H1 (cell line): Measurements from ENCODE around the gene AUH. TPM values are rescaled to one million over a fixed set of nuclear protein-coding genes. Genes with fewer than 3 reads are reported as not detected.

ENCODE experiments used
- CTCF ChIA-PET: fragments of 300-600 bp; sonication (Branson Sonifier 250); formaldehyde crosslinking; loops from one replicate; lab custom pipeline; 2021; ENCODE audit not compliant: partially characterized antibody; lab: Charles Lee
- POLR2A ChIA-PET: fragments of 300-600 bp; sonication (Branson Sonifier 250); formaldehyde crosslinking; loops from one replicate; lab custom pipeline; 2021; ENCODE audit warnings: inconsistent platforms; ENCODE audit not compliant: partially characterized antibody; lab: Charles Lee
- DNase-seq, 2 experiments: peaks; one replicate each; pipeline versions ENCODE4 v3.0.0 to v3.0.0-alpha.2; 2010 to 2022; ENCODE audit warnings: low spot score in 2 of 2, low read depth in 1 of 2, mixed read lengths in 1 of 2
- FAIRE-seq: peaks from 2 replicates; lab custom pipeline; 2011; peaks lifted over from hg19 to GRCh38; lab: Jason Lieb, UNC
- H2AFZ ChIP-seq: 2 replicates; pipeline ENCODE4 v1.8.1; 2012; ENCODE audit warnings: low read length, inconsistent platforms
- H2AK5ac ChIP-seq: 2 replicates; pipeline ENCODE4 v1.6.1; 2013; ENCODE audit warnings: low read depth, low read length
- H2BK120ac ChIP-seq: replicated peaks from 2 replicates; pipeline ENCODE3; 2013; ENCODE audit warnings: low read depth, low read length, inconsistent platforms
- H2BK12ac ChIP-seq: 2 replicates; pipeline ENCODE4 v1.6.1; 2013; ENCODE audit warnings: low read depth, low read length
- H2BK15ac ChIP-seq: 2 replicates; pipeline ENCODE4 v1.6.1; 2013; ENCODE audit warnings: low read length
- H2BK20ac ChIP-seq: 2 replicates; pipeline ENCODE4 v1.6.1; 2013; ENCODE audit warnings: low read length
- H2BK5ac ChIP-seq: 2 replicates; pipeline ENCODE4 v1.6.1; 2013; ENCODE audit warnings: low read depth, low read length
- H3K14ac ChIP-seq: 2 replicates; pipeline ENCODE4 v1.6.1; 2013; ENCODE audit warnings: inconsistent platforms; ENCODE audit not compliant: insufficient read length
- H3K18ac ChIP-seq: 2 replicates; pipeline ENCODE4 v1.6.1; 2013; ENCODE audit warnings: low read length; ENCODE audit errors: extremely low read depth
- H3K23ac ChIP-seq: 2 replicates; pipeline ENCODE4 v1.6.1; 2013; ENCODE audit warnings: inconsistent platforms; ENCODE audit not compliant: insufficient read length
- H3K23me2 ChIP-seq: 2 replicates; pipeline ENCODE4 v1.6.1; 2013; ENCODE audit warnings: low read depth, low read length
- H3K27ac ChIP-seq: 2 replicates; pipeline ENCODE4 v1.6.1; 2011; ENCODE audit warnings: low read depth, low read length, inconsistent platforms
- H3K27me3 ChIP-seq, 4 experiments: replicated peaks in 1 of 4; 1 replicate in 1 of 4; 2 replicates in 3 of 4; pipeline versions ENCODE4 v1.6.1 to v1.8.1; 2011 to 2013; ENCODE audit warnings: low read length in 3 of 4, mild to moderate bottlenecking in 3 of 4, inconsistent platforms in 2 of 4, mixed read lengths in 2 of 4, moderate library complexity in 1 of 4; ENCODE audit not compliant: control insufficient read depth in 3 of 4, insufficient read depth in 3 of 4; ENCODE audit errors: extremely low read depth in 1 of 4
- H3K36me3 ChIP-seq, 4 experiments: 2 replicates each; pipeline versions ENCODE4 v1.6.1 to v1.8.1; 2011 to 2013; ENCODE audit warnings: mild to moderate bottlenecking in 4 of 4, low read length in 3 of 4, moderate library complexity in 2 of 4, control low read depth in 1 of 4, inconsistent platforms in 1 of 4; ENCODE audit not compliant: insufficient read depth in 4 of 4, control insufficient read depth in 2 of 4
- H3K4ac ChIP-seq: replicated peaks from 2 replicates; pipeline ENCODE3; 2013; ENCODE audit warnings: low read length, low read depth, mixed read lengths, inconsistent platforms; ENCODE audit not compliant: insufficient read length
- H3K4me1 ChIP-seq, 4 experiments: replicated peaks in 1 of 4; 1 replicate in 1 of 4; 2 replicates in 3 of 4; pipeline versions ENCODE4 v1.6.1 to v1.8.1; 2011 to 2013; ENCODE audit warnings: low read length in 3 of 4, inconsistent platforms in 2 of 4, mixed read lengths in 1 of 4; ENCODE audit not compliant: insufficient read depth in 4 of 4, control insufficient read depth in 3 of 4
- H3K4me2 ChIP-seq, 2 experiments: 2 replicates each; pipeline versions ENCODE4 v1.6.1 to v1.8.1; 2011 to 2013; ENCODE audit warnings: low read depth in 2 of 2, low read length in 2 of 2, control low read depth in 1 of 2, inconsistent platforms in 1 of 2, mild to moderate bottlenecking in 1 of 2; ENCODE audit not compliant: insufficient read depth in 1 of 2
- H3K4me3 ChIP-seq, 4 experiments: fragments of 200-600, 300-600 bp in 1 of 4; sonication (generic), shearing (Covaris generic), sonication (Bioruptor Twin) in 1 of 4; 2 replicates each; pipeline versions ENCODE4 v1.5.1 to v1.8.1; 2011 to 2016; ENCODE audit warnings: low read length in 4 of 4, low read depth in 3 of 4, control low read depth in 2 of 4, inconsistent platforms in 2 of 4, mild to moderate bottlenecking in 2 of 4, mixed read lengths in 1 of 4, moderate library complexity in 1 of 4; ENCODE audit not compliant: insufficient read depth in 2 of 4; ENCODE audit errors: extremely low read depth in 1 of 4
- H3K56ac ChIP-seq: replicated peaks from 2 replicates; pipeline ENCODE3; 2013; ENCODE audit warnings: low read depth, mild to moderate bottlenecking, mixed read lengths, low read length, inconsistent platforms; ENCODE audit not compliant: insufficient read length
- H3K79me1 ChIP-seq: 2 replicates; pipeline ENCODE4 v1.6.1; 2013; ENCODE audit warnings: low read depth, low read length, control low read depth
- H3K79me2 ChIP-seq, 2 experiments: 2 replicates each; pipeline versions ENCODE4 v1.6.1 to v1.8.1; 2012 to 2013; ENCODE audit warnings: low read length in 2 of 2, mild to moderate bottlenecking in 2 of 2, inconsistent platforms in 1 of 2; ENCODE audit not compliant: insufficient read depth in 2 of 2, control insufficient read depth in 1 of 2
- H3K9ac ChIP-seq, 4 experiments: replicated peaks in 1 of 4; 1 replicate in 1 of 4; 2 replicates in 3 of 4; pipeline versions ENCODE4 v1.6.1 to v1.8.1; 2011 to 2013; ENCODE audit warnings: low read depth in 3 of 4, low read length in 3 of 4, control low read depth in 2 of 4, mild to moderate bottlenecking in 2 of 4, moderate library complexity in 2 of 4, inconsistent platforms in 1 of 4; ENCODE audit errors: extremely low read depth in 1 of 4
- H3K9me3 ChIP-seq, 2 experiments: 2 replicates each; pipeline versions ENCODE4 v1.6.1 to v1.8.1; 2012 to 2013; ENCODE audit warnings: mild to moderate bottlenecking in 2 of 2, moderate library complexity in 2 of 2, control low read depth in 1 of 2, inconsistent platforms in 1 of 2, low read depth in 1 of 2, low read length in 1 of 2, mixed read lengths in 1 of 2; ENCODE audit not compliant: insufficient read depth in 2 of 2
- H4K20me1 ChIP-seq, 2 experiments: replicated peaks in 1 of 2; 2 replicates each; pipeline versions ENCODE3 to v1.8.1; 2011 to 2013; ENCODE audit warnings: inconsistent platforms in 2 of 2, low read length in 2 of 2, mild to moderate bottlenecking in 1 of 2; ENCODE audit not compliant: insufficient read depth in 2 of 2, control insufficient read depth in 1 of 2
- H4K5ac ChIP-seq: 2 replicates; pipeline ENCODE4 v1.6.1; 2013; ENCODE audit warnings: low read length, low read depth, mixed read lengths, inconsistent platforms; ENCODE audit not compliant: insufficient read length
- H4K8ac ChIP-seq: 2 replicates; pipeline ENCODE4 v1.8.0; 2013; ENCODE audit warnings: mild to moderate bottlenecking, moderate library complexity, low read length, inconsistent platforms; ENCODE audit not compliant: insufficient read depth; ENCODE audit errors: extremely low read depth
- H4K91ac ChIP-seq: replicated peaks from 2 replicates; pipeline ENCODE3; 2013; ENCODE audit warnings: low read length, mixed read lengths, inconsistent platforms; ENCODE audit not compliant: insufficient read length
- ASH2L ChIP-seq: fragments of 200-600, 300-600 bp; sonication (generic); IDR thresholded peaks from one replicate; pipeline ENCODE4 v1.7.1; 2017; ENCODE audit warnings: low read length
- ATF2 ChIP-seq: IDR thresholded peaks from 2 replicates; pipeline ENCODE4 v1.6.1; 2012; ENCODE audit warnings: low read length, inconsistent platforms
- ATF3 ChIP-seq: IDR thresholded peaks from 2 replicates; pipeline ENCODE4 v1.6.1; 2011; ENCODE audit warnings: low read depth, mild to moderate bottlenecking, low read length; ENCODE audit not compliant: insufficient read depth
- BCL11A ChIP-seq, 2 experiments: IDR thresholded peaks; one replicate each; pipeline ENCODE4 v1.6.1; 2011; ENCODE audit warnings: low read depth in 2 of 2, low read length in 2 of 2, mild to moderate bottlenecking in 2 of 2
- CEBPB ChIP-seq: IDR thresholded peaks from 2 replicates; pipeline ENCODE4 v1.6.1; 2012; ENCODE audit warnings: low read depth, low read length
- CHD1 ChIP-seq: IDR thresholded peaks from 2 replicates; pipeline ENCODE4 v1.6.1; 2012; ENCODE audit warnings: low read depth, low read length, improper control_type of control experiment
- POLR2AphosphoS5 ChIP-seq: IDR thresholded peaks from 2 replicates; pipeline ENCODE4 v1.6.1; 2011; ENCODE audit warnings: low read depth, low read length
- SIX5 ChIP-seq: IDR thresholded peaks from 2 replicates; pipeline ENCODE4 v1.6.1; 2011; ENCODE audit warnings: mild to moderate bottlenecking, low read depth, low read length
- TEAD4 ChIP-seq: IDR thresholded peaks from 2 replicates; pipeline ENCODE4 v1.6.1; 2012; ENCODE audit warnings: low read depth, low read length, inconsistent platforms, mixed read lengths
- YY1 ChIP-seq: IDR thresholded peaks from 2 replicates; pipeline ENCODE4 v1.6.1; 2011; ENCODE audit warnings: low read depth, mild to moderate bottlenecking, low read length
- WGBS, 2 experiments: shearing (Covaris generic) in 1 of 2; methylation state at CpG; one replicate each; pipeline versions ENCODE4 v1.1.6 to v1.1.7; 2013 to 2015; ENCODE audit warnings: low lambda C conversion rate in 2 of 2, mixed read lengths in 2 of 2, inconsistent platforms in 1 of 2, low coverage in 1 of 2, missing lambda C conversion rate in 1 of 2; ENCODE audit not compliant: insufficient replicate concordance in 2 of 2, insufficient coverage in 1 of 2, insufficient read length in 1 of 2; ENCODE audit errors: extremely low coverage in 1 of 2, missing lambda C conversion rate in 1 of 2; 5-methylcytosine and 5-hydroxymethylcytosine counted together
- polyA plus RNA-seq, 7 experiments: library from polyadenylated mRNA; depleted of rRNA in 3 of 7; stranded (reverse) in 5 of 7; unstranded in 2 of 7; fragments of >200 nt in 5 of 7; fragments of 200-250 nt in 2 of 7; gene quantifications; 1 replicate in 5 of 7; 2 replicates in 1 of 7; 4 replicates in 1 of 7; pipeline versions ENCODE4 v1.2.1 to v1.2.3, GENCODE V29; 2011 to 2013; ENCODE audit warnings: missing spikeins in 2 of 7, mixed read lengths in 2 of 7
- total RNA-seq: library from RNA; stranded (reverse); fragmentation: NEBNext Ultra II Directional; extraction: Animal tissue kit (Norgen Biotek cat#: 25700); gene quantifications from 2 replicates; pipeline ENCODE4 v1.2.1, GENCODE V29; 2021

Gene AUH
- total and polyA plus RNA-seq, 2 of the 8 experiments (the other 6 are each of a cell fraction or from before 2014, with no cell fraction given): 5.8 to 21.9 TPM

- no peaks in the 10 kb centered on the region for H3K27me3 ChIP-seq
- no peak overlapping the region for H3K56ac ChIP-seq
- no peak overlapping the region for H2BK15ac ChIP-seq
- no peak overlapping the region for H2BK20ac ChIP-seq
- H3K27ac ChIP-seq: no peak overlapping the region
- H3K36me3 ChIP-seq: peaks cover 0 to 13% (median 0%) of the 10 kb centered on the region in 4 experiments; a peak in 2 of 8 replicates
- FAIRE-seq (no peak), DNase-seq (no peak)
- H2BK12ac ChIP-seq: no peak overlapping the region
- H2BK5ac ChIP-seq: no peak overlapping the region
- no peak overlapping the region for H4K5ac ChIP-seq
- H3K23me2 ChIP-seq: no peaks in the 10 kb centered on the region
- POLR2A ChIA-PET: no interaction called here
- H3K18ac ChIP-seq: no peak overlapping the region
- H3K9me3 ChIP-seq: no peaks in the 10 kb centered on the region
- peaks cover 0 to 4% (median 2%) of the 10 kb centered on the region in 4 experiments; a peak in 4 of 7 replicates for H3K4me1 ChIP-seq
- CTCF ChIA-PET: interaction anchor here (0.8 to 1.2 kb wide), 2 partner anchors 28 to 33 kb away, joined by 3 read pairs; no protein-coding TSS in a partner anchor
- H4K91ac ChIP-seq: no peak overlapping the region
- 93% methylated on average over 12 of the region's 12 CpGs; no CpG with 5 or more reads in 1 of the 2 experiments for WGBS, 2 experiments
- no peak overlapping the region for H3K9ac ChIP-seq
- no peaks in the 10 kb centered on the region for H3K79me1 ChIP-seq
- H4K8ac ChIP-seq: no peak overlapping the region
- H2BK120ac ChIP-seq: no peak overlapping the region
- H4K20me1 ChIP-seq: no peaks in the 10 kb centered on the region
- no peak overlapping the region for H3K4me2 ChIP-seq
- no peaks in the 10 kb centered on the region for H3K79me2 ChIP-seq
- no peak overlapping the region for H3K14ac ChIP-seq
- H3K4me3 ChIP-seq: no peak overlapping the region
- no peak overlapping the region for H3K4ac ChIP-seq
- H3K23ac ChIP-seq: no peak overlapping the region
- no peak overlapping the region for H2AFZ ChIP-seq
- no peak overlapping the region for H2AK5ac ChIP-seq
- TF ChIP-seq YY1 (no peak), BCL11A (IDR thresholded peaks at IDR 0.05; ENCODE audit: low read depth in 2 of 2, low read length in 2 of 2) (no peak), ASH2L (no peak), CEBPB (no peak), CHD1 (no peak), ATF2 (no peak), SIX5 (no peak), ATF3 (no peak), TEAD4 (no peak), POLR2AphosphoS5 (no peak)
Measured at GRCh38 chr9:91220491-91221135, 141.1 kb downstream of the AUH start.
